ENCODE data around the gene SLC8A1. TPM values are rescaled to one million over a fixed set of nuclear protein-coding genes. Genes with fewer than 3 reads are reported as not detected.

SLC8A1 gene
- total RNA-seq, 1 donor from 2014 or later: 116 TPM

DNA sequence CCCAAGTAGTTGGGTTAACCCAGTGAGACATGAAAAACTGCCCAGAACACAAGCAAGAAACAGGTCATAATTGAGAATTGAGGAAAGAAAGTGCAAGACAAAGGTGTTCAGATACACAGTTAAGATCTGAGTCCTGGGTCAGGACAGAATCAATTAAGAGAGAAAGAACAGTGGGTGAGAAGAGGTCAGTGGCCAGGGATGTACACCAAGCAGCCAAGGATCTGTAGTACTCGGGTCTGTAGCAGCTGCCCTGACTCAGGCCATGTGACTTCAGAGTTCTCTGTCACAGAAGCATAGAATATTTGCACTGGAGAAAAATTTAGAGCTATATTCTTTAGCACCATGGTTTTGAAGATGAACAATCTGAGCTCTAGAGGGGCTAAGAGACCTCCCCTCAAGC, 141.6 kb downstream of the SLC8A1 start:
- no peak for DNase-seq (ENCODE audit: low spot score)

DNA sequence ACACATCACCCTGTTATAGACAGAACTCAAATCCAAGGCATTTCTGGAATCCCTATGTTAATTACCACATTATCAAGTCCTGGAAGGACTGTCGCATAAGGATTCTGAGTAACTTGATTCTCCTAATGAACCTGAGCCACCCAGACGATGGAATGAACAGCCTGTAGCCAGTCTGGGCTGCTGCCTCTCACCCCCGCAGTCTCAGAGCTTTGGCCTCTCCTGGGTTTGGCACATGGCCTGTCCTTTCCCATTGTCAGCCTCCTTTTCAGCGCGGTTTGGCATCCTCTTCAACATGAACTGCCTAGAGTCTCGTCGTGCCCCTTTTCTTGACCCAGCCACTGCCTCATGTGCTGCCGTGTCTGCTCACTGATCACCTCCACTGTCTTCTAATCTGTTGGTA, 147.6 kb downstream of the SLC8A1 start:
- DNase-seq (ENCODE audit: low spot score): no peak

- DNase-seq (ENCODE audit: low spot score): no peak
Observed at GRCh38 chr2:40303746-40304145, 148.1 kb downstream of the SLC8A1 start.

DNA sequence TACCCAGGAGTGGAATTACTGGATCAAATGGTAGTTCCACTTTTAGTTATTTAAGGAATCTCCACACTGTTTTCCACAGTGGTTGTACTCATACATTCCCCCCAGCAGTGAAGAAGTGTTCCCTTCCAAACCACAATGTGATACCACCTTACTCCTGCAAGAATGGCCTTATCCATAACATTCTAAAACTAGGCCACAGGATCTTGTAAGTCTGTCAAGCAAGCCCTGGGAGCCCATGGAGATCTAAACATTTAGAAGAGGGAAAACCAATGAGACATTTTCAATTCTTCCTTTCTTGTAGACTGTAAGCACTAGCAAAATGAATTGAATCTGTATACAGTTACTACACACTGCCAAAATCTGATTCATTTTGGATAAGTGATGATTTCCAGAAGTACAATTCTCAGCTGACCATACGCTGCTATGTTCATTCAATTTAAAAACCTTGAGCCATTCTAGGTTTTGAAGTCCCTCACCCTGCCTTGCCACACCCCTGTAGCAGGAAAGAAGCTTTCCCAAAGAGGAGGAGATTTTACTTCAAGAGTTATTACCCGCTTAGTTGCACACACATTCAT, 149.1 kb downstream of the SLC8A1 start:
- DNase-seq (ENCODE audit: low spot score): no peak

GRCh38 chr2:40300391-40300790, 151.5 kb downstream of the SLC8A1 start:
- no peak for DNase-seq (ENCODE audit: low spot score)

- no peak for DNase-seq (ENCODE audit: low spot score)
Observed at GRCh38 chr2:40299781-40300180, 152.1 kb downstream of the SLC8A1 start.

GRCh38 chr2:40299173-40299572, 152.7 kb downstream of the SLC8A1 start:
- DNase-seq (ENCODE audit: low spot score): no peak

GRCh38 chr2:40298026-40298425, 153.9 kb downstream of the SLC8A1 start:
- DNase-seq (ENCODE audit: low spot score): no peak

- DNase-seq (ENCODE audit: low spot score): no peak
Observed at GRCh38 chr2:40292291-40292690, 159.6 kb downstream of the SLC8A1 start.

DNA sequence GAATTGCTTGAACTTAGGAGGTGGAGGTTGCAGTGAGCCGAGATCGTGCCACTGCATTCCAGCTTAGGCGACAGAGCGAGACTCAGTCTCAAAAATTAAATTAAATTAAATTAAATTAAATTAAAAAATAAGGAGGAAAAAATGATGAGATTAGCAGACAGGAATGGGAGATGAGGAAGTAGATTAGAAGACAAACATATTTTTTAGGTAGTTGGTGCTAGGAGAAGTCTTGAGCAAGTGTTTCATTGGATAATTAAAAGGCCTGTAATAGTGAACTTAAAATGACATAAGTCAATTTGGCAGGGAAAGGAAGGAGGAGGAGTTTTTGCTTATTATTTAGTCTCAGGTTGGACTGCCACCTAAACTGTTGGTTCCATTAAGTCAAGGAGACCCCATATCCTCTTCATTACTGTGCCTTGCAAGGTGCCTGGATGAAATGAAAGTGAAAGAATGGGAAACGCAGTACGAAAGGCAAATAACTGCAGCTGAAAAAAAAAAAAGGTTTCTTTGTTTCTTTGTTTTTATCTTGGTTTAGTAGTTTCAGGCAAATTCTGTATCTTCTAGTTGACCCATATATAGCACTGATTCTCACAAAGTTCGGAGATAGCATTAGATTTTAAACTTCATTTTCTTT, 162.0 kb downstream of the SLC8A1 start:
- DNase-seq (ENCODE audit: low spot score): no peak

DNA sequence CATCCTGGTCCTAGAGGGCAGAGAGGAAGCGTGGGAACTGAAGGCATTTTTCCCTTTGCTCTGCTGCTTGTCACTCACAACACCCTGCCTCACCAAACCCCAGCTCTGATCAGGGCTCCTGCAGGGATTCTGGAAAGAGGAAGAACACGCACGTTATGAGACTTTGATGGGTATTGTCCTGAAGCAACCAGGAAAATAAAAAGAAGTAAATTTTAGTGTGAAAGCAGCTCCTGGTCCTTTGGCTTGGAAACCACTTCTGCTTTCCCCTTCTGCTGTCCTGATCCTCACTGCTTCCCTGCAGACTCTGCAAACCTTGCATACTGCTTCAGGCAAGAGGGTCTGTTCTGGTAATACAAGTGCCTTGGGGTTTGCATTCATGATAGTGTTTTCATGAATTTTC, 164.1 kb downstream of the SLC8A1 start:
- no peak for DNase-seq (ENCODE audit: low spot score)

DNA sequence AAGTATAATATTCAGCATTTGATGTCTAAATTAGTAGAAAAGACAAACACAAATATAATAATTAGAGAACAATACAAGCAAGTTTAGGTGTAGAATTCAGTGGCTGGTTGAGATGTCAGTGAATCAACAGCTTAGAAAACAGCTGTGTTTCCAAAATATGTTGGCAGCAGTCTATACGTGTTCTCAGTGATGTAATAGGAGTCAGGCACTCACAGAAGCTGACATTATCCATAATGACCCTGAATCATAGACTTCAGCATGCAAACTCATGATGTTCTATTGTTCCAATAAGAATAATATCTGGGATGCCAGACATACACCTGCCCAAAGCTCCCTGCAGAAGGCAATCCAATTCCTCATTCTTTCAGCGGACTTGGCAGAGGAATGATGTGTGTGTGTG, 164.7 kb downstream of the SLC8A1 start:
- DNase-seq (ENCODE audit: low spot score): no peak

DNA sequence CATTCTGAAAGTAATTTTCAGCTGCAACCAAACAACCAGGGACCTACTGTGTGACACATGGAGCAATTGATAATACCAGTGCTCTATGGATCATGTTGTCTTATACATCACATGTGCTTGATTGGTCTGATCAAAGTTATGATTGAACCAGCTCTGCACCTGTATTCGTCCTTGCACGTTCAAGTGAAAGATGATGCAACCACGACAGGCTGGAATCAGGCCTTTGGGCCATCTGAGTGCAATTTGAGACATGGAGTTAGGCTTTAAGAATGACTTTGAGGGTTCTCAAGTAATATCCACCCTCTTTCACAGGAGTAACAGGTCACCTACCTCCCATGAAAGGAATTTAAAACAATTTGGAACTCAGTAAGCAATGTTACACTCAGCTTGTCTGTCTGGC, 165.2 kb downstream of the SLC8A1 start:
- DNase-seq (ENCODE audit: low spot score): no peak

DNA sequence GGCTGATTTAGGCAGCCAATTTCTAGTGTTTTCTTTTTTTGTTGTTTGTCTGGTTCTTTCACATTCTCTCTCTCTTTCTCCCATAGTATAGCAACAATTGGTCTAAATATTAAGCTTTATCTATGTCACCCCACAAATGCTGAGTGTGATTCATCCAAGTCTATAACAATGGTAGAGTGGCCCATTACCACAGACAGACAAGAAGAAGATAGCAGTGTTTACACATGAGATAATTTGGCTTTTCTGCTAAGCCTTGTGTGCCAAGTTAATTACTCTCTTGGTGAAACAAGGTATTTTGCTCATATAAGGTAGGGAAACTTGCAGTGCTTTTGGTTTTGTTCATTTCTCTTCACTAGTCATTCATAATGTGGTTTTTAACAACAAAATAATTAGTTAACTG, 166.5 kb downstream of the SLC8A1 start:
- no peak for DNase-seq (ENCODE audit: low spot score)

DNA sequence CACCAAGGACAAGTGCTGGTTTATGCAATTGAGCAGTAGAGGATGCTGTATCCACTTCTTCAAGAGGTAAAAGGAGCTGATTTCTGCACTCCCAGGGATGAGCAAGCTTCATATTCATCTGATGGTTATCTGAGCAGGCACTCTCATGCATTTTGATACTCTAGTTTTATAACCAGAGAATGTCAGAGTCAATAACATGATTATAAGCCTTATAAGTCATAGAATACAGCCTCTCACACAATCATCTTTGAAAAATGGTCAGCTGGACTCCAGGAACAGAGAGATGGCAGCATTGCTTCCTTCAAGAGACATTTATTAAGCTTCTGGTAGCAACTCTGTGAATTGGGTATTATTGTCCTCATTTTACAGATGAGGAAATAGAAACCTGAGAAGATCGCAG, 167.1 kb downstream of the SLC8A1 start:
- DNase-seq (ENCODE audit: low spot score): no peak

- DNase-seq (ENCODE audit: low spot score): no peak
Observed at GRCh38 chr2:40283111-40283909, 168.6 kb downstream of the SLC8A1 start.

DNA sequence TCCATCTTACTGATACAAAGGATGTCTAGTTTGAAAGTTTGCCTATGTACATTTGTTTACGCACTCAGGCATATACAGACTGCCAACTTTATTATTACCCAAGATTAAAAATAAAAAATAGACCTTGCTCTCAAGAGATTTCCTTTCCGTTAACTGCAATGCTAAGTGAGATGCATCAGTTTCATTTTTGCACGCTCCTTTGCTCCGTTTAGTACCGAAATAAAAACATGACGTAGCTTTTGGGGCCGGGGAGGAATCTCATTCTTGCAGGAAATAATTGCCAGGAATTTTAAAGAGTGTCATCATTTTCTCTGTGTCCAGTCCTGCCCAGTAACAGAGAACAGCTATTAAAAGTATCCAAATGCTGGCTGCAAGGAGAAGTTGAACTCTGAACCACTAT, 169.5 kb downstream of the SLC8A1 start:
- no peak for DNase-seq (ENCODE audit: low spot score)

- DNase-seq (ENCODE audit: low spot score): peak; percentile 44
Observed at GRCh38 chr2:40281021-40281940, 170.6 kb downstream of the SLC8A1 start.

- no peak for DNase-seq (ENCODE audit: low spot score)
Observed at GRCh38 chr2:40279482-40279881, 172.4 kb downstream of the SLC8A1 start.

DNA sequence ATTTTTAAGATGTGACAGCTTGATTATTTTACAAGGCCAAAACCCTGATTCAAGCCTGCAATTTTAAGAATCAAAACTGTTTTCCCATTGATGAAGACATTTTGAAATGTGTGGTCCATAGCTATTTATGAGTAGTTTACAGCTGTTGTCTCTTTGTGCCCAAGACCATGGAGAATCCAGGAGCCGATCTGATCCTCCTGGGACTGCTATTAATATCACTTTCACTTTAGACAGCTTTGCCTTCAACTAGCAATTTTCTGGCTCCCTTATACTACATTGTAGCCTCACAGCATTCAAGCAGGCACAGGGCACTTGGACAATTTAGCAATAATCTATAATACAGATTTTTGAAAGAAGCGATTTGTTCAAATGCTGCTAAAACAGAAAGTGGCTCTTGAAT, 172.9 kb downstream of the SLC8A1 start:
- DNase-seq (ENCODE audit: low spot score): no peak

DNA sequence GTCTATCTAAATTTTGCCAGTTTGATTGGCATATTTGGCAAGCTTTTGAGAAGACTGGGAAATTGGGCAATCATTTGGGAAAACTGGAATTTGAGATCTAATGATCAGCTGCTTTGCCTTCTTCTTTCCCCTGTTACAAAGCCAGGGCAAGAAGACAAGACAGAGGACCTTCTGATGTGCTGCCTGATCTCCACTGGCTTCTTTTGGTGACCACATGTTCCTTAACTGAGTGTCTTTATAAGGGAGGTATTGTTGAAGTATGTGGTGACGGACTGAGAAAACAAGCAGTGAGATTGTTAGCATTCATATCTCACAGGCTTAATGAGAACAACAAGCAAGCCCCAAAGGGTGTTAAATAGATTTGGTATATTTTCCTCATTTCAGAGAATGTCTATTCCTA, 175.8 kb downstream of the SLC8A1 start:
- no peak for DNase-seq (ENCODE audit: low spot score)

GRCh38 chr2:40274270-40274669, 177.6 kb downstream of the SLC8A1 start:
- DNase-seq (ENCODE audit: low spot score): no peak

All from ureter (tissue), 1 donor.